HG02759 (cell line): ENCODE data around the gene SLC39A13.
A peak's percentile ranks its signal among the peaks of the same experiment; 100 is the strongest.

Experiments
- ATAC-seq: cut with Tn5 transposase; IDR thresholded peaks from one replicate; pipeline ENCODE4 v1.9.1; 2021; ENCODE audit warnings: mild to moderate bottlenecking, moderate library complexity; ENCODE audit not compliant: unreplicated experiment

Gene SLC39A13

GRCh38 chr11:47426062-47426956 is 17.9 kb downstream of the SLC39A13 start, which contains the start of gene PSMC3:
Gene PSMC3, minus strand, starts transcription at chr11:47426439. Its CDS starts 160 bp downstream, at chr11:47426279.
- ATAC-seq, result peak; percentile 93

GRCh38 chr11:47430524-47430923 is 22.1 kb downstream of the SLC39A13 start:
- ATAC-seq, result no peak

- no peak for ATAC-seq
Observed at GRCh38 chr11:47431356-47432083, 23.1 kb downstream of the SLC39A13 start.

- ATAC-seq, result no peak
Observed at GRCh38 chr11:47433157-47433556, 24.8 kb downstream of the SLC39A13 start.

GRCh38 chr11:47434011-47434786 is 25.8 kb downstream of the SLC39A13 start:
- ATAC-seq, result no peak

GRCh38 chr11:47435687-47436086 is 27.3 kb downstream of the SLC39A13 start:
- ATAC-seq, result no peak

- ATAC-seq, result no peak
Observed at GRCh38 chr11:47436726-47437125, 28.3 kb downstream of the SLC39A13 start.

- no peak for ATAC-seq
Observed at GRCh38 chr11:47437218-47437745, 28.9 kb downstream of the SLC39A13 start.

GRCh38 chr11:47437746-47438418 is 29.5 kb downstream of the SLC39A13 start:
- ATAC-seq, result no peak

GRCh38 chr11:47438721-47439120 is 30.3 kb downstream of the SLC39A13 start:
- no peak for ATAC-seq

- ATAC-seq, result no peak
Observed at GRCh38 chr11:47440054-47440476, 31.7 kb downstream of the SLC39A13 start.

- no peak for ATAC-seq
Observed at GRCh38 chr11:47441421-47441820, 33.0 kb downstream of the SLC39A13 start.

- no peak for ATAC-seq
Observed at GRCh38 chr11:47442514-47442913, 34.1 kb downstream of the SLC39A13 start.

- ATAC-seq, result no peak
Observed at GRCh38 chr11:47443028-47443700, 34.8 kb downstream of the SLC39A13 start.

- no peak for ATAC-seq
Observed at GRCh38 chr11:47443817-47444216, 35.4 kb downstream of the SLC39A13 start.

- ATAC-seq, result no peak
Observed at GRCh38 chr11:47445840-47446239, 37.5 kb downstream of the SLC39A13 start.

- no peak for ATAC-seq
Observed at GRCh38 chr11:47446833-47447232, 38.4 kb downstream of the SLC39A13 start.

GRCh38 chr11:47447906-47448305 is 39.5 kb downstream of the SLC39A13 start:
- ATAC-seq, result no peak

GRCh38 chr11:47448566-47449427 is 40.4 kb downstream of the SLC39A13 start, which contains the start of gene RAPSN:
Gene RAPSN, minus strand, starts transcription at chr11:47449136. Its CDS starts 172 bp downstream, at chr11:47448964.
- ATAC-seq, result no peak
